ENCODE data around the gene TMEM167B.

Gene TMEM167B

DNA sequence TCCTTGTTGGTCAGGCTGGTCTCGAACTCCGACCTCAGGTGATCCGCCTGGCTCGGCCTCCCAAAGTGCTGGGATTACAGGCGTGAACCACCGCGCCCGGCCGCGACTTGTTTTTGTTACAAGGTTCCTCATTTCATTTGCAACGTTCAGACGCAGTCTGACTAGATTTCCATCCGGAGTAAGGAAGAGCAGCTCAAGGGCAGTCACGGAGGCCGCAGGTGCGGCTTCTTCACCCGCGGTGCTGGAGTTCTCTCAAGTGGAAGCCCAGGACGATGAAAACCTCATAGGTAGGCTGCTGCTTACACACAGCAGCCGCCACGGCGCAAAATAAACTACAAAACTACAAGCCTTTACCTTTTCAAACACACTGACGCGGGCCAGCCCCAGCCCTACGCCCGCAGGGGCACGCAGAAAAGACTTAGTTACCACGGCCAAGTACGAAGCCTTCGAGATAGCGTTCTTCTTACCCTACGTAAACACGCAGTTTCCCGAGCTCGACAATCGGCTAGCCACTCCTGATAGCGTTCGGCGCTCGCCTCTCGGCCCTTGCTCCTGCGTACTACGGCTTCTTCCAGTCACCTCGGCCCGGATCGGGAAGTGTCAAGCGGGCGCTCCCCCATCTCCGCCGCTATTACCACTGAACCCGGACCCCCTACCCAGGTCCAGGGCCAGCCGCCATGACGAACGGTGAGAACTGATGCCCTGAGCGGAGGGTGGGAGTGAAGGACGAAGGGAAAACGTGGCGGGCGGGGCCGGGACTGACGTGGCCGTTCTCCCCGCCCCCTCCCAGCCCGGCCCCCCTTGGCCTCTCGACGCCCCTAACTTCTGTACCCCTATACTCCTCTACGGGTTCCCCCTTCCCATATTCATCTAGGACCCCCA is at the start of gene TMEM167B:
TSS of gene TMEM167B (plus strand) at position 569 of the 882 bp plus-strand sequence. CDS start at position 678, 109 bp downstream.
- TF ChIP-seq, protein P1, sequence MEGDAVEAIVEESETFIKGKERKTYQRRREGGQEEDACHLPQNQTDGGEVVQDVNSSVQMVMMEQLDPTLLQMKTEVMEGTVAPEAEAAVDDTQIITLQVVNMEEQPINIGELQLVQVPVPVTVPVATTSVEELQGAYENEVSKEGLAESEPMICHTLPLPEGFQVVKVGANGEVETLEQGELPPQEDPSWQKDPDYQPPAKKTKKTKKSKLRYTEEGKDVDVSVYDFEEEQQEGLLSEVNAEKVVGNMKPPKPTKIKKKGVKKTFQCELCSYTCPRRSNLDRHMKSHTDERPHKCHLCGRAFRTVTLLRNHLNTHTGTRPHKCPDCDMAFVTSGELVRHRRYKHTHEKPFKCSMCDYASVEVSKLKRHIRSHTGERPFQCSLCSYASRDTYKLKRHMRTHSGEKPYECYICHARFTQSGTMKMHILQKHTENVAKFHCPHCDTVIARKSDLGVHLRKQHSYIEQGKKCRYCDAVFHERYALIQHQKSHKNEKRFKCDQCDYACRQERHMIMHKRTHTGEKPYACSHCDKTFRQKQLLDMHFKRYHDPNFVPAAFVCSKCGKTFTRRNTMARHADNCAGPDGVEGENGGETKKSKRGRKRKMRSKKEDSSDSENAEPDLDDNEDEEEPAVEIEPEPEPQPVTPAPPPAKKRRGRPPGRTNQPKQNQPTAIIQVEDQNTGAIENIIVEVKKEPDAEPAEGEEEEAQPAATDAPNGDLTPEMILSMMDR (IDR thresholded peaks at IDR 0.05), result no peak

DNA sequence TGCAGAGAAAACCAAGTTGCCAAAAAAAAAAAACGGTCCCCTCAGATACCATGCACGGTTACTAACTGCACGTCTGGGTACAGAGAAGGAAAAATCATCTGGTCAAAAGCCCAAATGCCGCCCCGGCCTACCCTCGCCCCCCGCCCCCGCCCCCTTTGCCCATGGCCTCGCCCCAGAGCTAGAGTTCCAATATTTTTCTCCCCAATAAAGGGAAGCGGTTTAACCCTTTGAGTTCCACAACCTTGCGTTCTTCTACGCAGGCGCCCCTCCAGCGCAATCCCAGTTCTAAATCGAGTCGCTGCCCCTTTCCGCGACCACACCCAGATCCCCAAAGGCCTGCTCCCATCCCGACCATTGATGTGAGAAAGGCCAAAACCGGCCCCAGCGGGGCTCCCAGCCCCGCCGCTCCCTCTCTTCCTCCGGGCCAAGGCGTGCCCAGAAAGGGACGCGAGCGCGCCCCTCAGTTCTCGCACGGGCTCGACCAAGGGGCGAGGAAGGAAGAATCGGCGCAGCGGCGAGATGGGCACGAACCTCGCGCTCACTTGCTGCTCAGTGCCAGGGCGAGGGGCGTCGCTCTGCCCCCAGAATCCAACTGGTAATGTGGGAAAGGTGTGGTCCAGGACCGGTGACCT is 49.5 kb upstream of the TMEM167B start:
- TF ChIP-seq, protein P1 (IDR thresholded peaks at IDR 0.05), result no peak

DNA sequence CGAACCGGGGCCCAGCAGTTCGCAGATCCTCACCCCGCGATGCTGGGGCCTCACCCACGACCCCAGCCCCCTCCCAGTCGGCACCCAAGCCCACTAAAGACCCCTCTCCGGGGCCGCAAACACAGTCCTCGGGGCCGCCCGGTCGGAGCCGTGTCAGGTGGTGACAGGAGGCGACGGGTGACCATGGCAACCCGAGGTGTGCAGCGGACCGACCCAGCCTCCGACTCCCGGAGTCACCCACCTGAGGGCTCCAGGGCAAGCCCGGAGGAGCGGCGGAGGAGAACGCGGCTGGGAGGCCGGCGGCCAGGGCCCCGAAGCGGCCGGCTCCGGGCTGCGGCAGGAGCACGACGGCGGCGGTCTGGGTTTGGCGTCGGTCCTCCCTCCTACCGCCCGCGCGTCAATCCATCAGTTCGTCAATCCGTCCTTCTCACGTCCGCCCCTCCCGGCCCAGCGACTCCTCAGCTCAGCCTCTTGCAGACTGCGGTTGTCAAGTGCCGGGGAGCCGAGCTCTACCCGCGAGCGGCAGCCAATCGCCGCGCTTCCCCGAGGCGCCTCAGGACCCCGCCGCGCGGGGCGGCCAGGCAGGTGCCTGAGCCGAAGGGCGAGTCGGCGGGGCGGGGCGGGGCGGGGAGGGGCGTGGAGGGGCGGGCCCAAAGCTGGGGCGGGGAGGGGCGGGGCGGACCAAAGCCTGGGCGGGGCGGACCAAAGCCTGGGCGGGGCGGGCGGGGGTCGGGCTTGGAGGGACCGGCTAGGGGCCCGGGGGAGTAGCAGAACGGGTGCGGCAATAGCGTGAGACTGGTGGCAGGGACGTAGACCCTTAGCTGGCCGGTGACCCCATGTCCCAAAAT is 48.7 kb upstream of the TMEM167B start, which contains the start of gene WDR47:
TSS of gene WDR47 (minus strand) at position 482 of the 848 bp plus-strand sequence. CDS start 18,590 bp downstream, outside the sequence.
- TF ChIP-seq, protein P1 (IDR thresholded peaks at IDR 0.05), result no peak

DNA sequence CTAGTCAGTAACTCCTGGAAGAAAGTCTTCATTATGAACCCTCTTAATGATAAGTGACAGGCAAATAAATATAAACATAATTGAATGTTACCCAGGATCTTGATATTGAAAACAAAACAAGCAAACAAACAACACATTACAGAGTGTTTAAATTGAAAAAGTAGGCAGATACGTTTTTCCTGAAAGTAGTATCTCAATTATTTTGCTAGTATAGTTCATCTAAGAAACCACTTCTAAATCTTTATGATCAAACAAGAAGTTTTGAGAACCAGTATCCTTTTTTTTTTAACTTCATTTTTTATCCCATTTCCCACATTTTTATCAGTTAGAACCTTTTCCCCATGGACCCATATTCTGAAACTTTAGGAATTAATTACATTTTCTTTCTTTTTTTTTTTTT is 45.0 kb upstream of the TMEM167B start:
- TF ChIP-seq, protein P1 (IDR thresholded peaks at IDR 0.05), result no peak

DNA sequence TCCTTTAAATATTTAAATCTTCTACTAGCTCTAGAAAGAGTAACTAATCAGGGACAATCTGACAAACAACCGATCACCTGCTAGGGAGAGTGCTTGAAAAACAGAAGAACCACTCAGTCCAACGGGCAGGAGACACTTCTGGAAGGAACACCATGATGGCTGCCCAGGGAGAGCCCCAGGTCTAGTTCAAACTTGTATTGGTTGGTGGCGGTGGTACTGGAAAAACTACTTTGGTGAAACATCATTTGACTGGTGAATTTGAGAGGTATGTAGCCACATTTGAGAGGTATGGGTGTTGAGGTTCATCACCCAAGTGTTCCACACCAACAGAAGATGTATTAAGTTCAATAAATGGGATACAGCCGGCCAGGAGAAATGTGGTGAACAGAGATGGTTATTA is 43.9 kb upstream of the TMEM167B start:
- TF ChIP-seq, protein P1 (IDR thresholded peaks at IDR 0.05), result no peak

DNA sequence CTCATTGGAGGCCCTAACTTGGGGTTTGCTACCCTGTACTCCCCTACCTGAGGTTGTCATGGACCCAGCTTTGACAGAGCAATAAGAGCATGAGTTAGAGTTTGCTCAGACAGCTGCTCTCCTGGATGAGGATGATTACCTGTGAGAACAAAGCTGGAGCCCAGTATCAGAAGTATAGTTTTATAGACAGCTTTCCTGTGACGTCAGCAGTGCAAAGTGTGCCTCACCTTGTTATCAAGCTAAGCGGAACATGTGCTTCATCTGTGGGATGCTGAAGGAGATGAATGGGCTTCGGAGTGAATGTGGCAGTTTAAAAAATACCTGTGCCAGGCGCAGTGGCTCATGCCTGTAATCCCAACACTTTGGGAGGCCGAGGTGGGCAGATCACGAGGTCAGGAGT is 43.2 kb upstream of the TMEM167B start:
- TF ChIP-seq, protein P1 (IDR thresholded peaks at IDR 0.05), result no peak

DNA sequence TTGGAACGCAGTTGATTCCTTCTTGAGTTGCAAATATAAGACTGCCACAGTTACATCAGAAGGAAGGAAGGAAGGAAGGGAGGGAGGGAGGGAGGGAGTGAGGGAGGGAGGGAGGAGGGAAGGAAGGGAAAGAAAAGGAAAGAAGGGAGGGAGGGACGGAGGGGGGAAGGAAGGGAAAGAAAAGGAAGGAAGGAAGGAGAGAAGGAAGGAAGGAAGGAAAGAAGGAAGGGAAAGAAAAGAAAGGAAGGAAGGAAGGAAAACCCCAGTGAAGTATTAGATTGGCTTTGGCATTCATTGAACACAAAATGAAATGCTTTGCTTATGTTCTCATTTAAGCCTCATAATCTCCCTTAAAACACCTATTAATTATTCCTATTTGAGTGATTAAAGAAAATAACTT is 42.2 kb upstream of the TMEM167B start:
- TF ChIP-seq, protein P1 (IDR thresholded peaks at IDR 0.05), result no peak
